Stimulated activated CD4-positive, alpha-beta T cell treated with anti-CD3 and anti-CD28 coated beads, TNF-alpha, amount 100 ng/mL, for 1 hour (primary cell): Measurements from ENCODE around the gene ZPBP2.
"Not testable (repeated sequence)": the region's sequence is repeated elsewhere in the genome, so short reads cannot be mapped to it uniquely, and the experiment has no call there.

Source experiments
- DNase-seq, 3 donors: peaks; one replicate each; pipeline ENCODE4 v3.0.0-alpha.2; 2020; ENCODE audit warnings: low read depth in 3 of 3, low spot score in 1 of 3

ZPBP2 gene, protein sequence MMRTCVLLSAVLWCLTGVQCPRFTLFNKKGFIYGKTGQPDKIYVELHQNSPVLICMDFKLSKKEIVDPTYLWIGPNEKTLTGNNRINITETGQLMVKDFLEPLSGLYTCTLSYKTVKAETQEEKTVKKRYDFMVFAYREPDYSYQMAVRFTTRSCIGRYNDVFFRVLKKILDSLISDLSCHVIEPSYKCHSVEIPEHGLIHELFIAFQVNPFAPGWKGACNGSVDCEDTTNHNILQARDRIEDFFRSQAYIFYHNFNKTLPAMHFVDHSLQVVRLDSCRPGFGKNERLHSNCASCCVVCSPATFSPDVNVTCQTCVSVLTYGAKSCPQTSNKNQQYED

DNA sequence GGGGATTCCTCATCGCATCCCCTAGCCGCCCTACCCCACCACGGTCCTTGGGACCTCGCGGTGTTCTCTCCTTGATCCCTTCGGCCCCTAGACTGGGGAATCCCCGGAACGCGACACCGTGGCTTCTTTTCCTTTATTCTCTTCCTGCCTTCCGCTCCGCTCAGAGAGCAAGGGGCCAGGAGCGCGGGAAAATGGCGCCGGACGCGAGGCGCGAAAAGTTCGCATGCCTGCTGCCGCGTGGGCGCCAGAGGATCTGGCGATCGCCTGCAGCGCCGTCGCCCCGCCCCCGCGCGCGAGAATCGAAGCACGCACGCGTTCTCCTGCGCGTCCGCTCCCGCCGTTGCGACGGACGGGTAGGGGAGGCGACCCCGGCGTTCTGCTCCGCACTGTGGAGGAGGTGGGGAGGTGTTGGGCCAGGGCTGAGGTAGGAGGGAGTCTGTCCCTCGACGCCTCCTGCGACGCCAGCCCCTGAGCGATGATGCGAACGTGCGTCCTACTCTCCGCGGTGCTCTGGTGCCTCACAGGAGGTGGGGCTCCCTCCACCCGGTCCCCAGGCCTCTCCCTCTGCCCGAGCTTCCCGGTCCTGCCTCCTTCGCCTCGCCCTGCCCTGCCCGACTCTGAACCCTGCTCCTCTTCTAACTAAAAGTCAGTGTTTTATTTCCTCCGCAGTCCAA lies at the start of gene ZPBP2:
ZPBP2 (plus strand) TSS at position 323 of the 674 bp plus-strand sequence; CDS start at position 476, 153 bp downstream.
- DNase-seq = peak in 2 of 3 donors; percentile 9 to 36

DNA sequence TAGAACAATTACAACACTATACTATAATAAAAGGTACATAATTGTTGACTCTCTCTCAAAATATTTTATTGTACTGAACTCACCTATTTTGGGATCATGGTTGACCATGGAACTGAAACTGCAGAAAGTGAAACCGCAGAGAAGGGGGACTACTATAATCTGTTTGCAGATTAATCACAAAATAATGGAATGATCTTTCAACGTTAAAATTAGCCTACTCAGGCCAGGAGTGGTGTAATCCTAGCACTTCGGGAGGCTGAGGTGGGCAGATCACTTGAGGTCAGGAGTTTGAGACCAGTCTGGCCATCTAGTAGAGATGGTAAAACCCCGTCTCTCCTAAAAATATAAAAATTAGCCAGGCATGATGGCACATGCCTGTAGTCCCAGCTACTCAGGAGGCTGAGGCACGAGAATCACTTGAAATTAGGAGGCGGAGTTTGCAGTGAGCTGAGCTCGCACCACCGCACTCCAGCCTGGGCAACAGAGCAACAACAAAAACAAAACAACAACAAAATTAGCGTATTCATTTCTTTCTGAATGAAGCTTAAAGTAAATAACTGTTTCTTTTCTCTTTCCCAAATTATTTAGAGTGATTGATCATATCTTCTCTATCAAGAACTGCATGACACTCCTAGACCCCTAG lies 49.5 kb upstream of the ZPBP2 start:
- DNase-seq = no peak

DNA sequence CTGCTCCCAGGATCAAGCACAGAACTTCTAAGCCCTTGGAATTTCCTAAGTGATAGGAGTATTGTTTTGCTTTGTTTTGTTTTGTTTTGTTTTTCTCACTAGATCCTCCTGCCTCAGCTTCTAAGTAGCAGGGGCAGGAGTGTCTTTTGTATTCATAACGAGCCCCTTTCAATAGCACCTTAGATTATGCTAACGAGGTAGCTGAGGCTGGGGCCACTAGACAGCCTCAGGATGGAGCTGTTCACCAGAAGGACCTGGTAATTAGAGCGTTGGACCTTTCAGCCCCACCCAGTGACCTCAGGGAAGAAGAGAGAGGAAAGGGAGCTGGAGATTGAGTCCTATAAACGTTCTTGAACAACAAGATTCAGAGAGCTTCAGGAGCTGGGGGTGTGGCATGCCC lies 47.5 kb upstream of the ZPBP2 start:
- no peak for DNase-seq

DNA sequence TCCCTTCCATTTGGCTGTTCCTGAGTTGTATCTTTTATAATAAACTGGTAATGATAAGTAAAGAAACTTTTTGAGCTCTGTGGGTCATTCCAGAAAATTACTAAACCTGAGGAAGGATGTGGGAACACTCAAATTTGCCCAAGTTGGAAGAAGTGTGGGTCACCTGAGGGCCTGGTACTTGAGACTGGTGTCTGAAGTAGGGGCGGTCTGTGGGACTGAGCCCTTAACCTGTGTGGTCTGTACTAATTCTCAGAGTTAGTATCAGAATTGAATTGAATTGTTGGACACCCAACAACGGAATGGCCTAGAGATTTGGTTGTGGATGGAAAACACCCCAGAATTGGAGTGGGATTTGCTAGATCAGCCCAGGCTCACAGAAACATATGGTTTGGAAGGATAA lies 47.0 kb upstream of the ZPBP2 start:
- DNase-seq = no peak

DNA sequence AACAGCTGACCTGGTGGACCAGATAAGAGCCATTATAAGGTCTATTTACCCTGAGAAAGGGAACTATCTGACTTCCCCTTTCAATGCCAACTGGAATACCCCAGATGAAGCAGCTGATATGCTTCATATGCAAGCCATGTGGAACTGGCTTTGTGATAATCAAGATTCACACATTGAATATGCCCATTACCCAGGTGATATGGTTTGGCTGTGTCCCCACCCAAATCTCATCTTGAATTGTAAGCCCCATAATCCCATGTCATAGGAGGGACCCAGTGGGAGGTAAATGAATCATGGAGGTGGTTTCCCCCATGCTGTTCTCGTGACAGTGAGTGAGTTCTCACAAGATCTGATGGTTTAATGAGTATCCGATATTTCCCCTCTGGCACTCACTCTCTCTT lies 46.0 kb upstream of the ZPBP2 start:
- no peak for DNase-seq

DNA sequence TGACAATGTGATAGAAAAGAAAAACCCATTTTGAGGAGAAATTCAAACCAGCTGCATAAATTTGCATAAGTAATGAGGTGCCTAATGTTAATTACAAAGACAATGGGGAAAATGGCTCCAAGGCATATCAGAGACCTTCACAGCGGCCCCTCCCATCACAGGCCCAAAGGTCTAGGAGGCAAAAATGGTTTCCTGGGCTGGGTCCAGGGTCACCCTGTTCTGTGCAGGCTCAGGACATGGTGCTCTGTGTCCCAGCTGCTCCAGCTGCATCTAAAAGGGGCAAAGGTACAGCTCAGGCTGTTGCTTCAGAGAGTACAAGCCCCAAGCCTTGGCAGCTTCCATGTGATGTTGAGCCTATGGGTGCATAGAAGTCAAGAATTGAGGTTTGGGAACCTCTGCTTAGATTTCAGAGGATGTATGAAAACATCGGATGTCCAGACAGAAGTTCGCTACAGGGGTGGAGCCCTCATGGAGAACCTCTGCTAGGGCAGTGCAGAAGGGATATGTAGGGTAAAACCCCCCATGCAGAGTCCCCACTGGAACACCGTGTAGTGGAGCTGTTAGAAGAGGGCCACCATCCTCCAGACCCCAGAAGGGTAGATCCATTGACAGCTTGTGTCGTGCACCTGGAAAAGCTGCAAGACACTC lies 44.5 kb upstream of the ZPBP2 start:
- no peak for DNase-seq

DNA sequence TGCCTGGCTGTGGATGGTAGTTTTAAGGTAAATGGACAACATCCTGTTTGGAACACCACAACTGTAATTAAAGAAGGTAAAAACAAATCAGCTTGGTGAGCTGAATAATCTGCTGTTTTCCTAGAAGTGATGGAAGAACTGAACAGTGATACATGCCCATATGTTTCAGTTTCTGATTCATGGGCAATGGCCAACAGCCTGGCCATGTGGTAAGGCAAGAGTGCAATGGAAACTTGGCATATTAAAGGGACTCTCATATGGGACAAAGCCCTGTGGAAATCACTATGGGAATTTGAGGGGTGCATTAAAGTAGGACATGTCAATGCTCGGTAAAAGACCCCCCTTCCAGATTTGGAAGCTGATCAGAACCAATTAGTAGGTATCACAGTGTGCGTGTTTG lies 41.7 kb upstream of the ZPBP2 start:
- no peak for DNase-seq

DNA sequence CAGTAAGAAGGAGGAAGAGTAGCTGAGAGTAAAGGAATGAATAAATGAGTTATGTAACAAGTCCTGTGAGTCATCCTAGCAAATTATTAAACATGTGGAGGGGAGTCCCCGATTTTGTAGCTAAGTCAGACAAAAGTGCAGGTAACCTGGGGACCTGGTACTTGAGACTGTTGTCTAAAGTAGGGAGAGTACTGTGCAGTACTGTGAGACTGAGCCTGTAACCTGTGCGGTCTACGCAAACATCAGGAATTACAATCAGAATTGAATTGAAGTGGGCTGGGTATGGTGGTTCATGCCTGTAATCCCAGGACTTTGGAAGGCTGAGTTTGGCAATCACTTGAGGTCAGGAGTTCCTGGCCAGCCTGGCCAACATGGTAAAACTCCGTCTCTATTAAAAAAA lies 39.6 kb upstream of the ZPBP2 start:
- DNase-seq = no peak

DNA sequence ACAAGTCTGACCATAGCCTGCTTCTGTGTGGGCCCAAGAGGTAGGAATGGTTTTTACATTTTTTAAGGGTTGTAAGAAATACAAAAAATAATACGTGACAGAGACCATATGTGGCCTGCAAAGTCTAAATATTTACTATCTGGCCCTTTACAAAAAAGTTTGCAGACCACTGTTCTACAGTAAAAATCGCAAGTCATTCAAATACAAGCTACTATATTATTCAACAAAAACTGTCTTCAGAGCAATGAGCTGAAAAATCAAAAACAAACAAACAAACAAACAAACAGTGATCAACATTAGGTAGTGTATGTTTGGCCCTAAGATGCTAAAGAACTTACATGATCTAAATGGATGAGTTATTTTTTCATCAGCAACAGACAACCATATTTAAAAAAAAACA lies 36.4 kb upstream of the ZPBP2 start:
- DNase-seq = no peak

DNA sequence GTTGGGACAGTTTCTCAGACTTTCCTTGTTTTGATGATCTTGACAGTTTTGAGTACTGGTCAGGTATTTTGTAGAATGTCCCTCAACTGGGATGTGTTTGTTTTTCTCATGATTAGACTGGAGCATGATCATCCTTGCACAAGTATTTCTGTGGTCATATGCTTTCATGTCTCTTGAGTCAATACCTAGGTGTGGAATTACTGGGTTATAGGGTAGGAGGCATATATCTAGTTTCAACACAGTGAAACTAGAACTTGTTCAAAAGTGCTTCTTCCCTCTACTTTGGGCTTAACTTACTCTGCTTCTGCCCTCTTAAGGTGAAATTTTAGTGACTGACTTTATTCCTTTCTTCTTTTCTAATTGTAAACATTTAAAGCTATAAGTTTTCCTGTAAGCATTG lies 34.0 kb upstream of the ZPBP2 start:
- no peak for DNase-seq

DNA sequence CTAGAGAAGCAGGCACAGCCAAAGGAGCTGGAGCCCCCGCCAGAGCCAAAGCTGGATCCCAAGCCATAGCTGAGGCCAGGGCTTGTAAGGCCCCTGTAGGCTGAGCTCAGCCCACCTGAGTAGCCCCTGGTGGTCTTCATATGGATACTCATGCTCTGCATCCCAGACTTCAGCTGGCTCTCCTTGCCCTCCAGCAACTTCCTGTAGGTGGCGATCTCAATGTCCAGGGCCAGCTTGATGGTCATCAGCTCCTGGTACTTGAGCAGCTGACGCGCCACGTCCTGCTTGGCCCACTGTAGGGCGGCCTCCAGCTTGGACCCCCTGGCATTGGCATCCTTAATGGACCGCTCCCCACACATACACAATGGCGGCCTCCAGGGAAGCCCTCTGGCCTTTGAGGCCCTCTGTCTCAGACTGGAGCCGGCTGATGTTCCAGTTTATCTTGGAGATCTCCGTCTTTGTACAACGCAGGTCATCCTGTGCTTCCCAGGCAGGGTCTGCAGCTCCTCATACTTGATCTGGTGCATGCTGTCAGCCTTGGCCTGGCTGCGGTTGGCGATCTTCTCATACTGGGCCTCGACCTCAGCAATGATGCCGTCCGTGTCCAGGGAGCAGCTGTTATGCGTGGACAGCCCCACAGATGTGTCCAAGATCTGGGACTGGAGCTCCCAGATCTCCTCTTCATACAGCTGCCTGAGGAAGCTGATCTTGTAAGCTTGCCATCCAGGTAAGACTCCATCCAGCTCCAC lies 32.8 kb upstream of the ZPBP2 start:
- DNase-seq = no peak

DNA sequence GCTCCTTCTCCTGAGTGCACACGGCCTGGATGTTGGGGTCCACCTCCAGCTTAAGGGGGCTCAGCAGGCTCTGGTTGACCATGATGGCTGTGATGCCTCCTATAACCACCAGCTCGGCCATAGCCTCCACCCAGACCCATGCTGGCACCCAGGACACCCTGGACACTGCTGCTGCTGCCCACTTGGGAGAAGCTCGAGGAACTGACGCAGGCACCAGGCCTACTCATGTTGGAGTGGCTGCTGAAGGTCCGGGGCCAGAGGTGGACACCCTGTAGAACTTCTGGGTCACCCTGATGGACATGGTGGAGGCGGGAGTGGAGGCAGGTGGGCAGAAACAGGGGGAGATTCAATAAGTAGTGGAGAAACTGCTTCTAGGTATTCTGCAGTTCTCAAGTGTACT lies 31.9 kb upstream of the ZPBP2 start:
- DNase-seq = no peak

DNA sequence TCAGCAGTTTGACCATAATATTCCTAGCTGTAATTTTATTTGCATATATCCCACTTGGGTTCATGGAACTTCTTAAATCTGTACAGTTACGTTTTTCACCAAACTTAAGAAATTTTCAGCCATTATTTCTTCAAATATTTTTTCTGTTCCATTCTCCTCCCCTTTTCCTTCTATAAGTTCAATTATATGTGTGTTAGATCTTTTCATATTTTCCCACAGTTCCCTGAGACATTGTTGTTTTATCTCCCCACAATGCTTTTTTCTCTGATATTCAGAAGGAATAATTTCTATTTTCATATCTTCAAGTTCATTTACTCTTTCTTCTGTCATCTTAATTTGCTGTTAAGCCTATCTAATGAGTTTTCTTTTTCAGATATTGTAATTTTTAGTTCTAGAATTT lies 29.9 kb upstream of the ZPBP2 start:
- DNase-seq = no peak

DNA sequence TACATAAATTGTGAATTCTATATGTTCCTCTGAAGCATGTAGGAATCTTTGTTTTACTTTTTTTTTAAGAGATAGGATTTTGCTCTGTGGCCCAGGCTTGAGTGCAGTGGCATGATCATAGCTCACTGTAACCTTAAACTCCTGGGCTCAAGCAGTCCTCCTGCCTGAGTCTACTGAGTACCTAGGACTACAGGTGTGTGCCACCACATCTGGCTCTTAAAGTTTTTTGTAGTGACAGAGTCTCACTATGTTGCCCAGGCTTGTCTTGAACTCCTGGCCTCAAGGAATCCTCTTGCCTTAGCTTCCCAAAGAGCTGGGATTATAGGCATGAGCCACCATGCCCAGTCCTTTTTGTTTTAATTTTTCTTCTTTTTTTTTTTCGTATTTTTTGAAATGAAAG lies 29.2 kb upstream of the ZPBP2 start:
- DNase-seq = no peak

DNA sequence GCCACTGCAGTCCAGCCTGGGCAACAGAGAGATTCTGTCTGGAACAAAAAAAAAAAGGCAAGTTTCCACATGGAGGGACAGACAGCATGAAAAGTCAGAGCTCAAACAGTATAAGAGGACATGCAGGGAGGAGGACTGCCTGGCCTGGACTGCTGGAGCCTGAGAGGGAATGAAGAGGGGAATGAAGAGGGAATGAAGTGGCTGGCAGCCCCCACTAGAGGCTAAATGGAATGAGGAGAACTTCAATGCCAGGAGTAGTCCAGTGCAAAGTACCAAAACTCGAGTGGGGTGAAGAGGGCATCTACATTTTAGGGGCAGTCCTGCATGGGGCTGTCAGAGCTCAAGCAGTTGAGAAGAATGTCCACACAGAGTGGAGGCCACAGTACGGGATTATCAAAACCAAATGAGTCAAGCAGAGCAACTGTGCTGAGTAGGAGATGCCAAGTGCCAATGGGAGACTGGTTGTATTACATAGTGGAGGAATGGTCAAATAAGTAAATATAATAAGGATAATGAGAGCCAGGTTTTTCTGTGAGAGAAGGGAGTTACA lies 26.8 kb upstream of the ZPBP2 start:
- DNase-seq = no peak

DNA sequence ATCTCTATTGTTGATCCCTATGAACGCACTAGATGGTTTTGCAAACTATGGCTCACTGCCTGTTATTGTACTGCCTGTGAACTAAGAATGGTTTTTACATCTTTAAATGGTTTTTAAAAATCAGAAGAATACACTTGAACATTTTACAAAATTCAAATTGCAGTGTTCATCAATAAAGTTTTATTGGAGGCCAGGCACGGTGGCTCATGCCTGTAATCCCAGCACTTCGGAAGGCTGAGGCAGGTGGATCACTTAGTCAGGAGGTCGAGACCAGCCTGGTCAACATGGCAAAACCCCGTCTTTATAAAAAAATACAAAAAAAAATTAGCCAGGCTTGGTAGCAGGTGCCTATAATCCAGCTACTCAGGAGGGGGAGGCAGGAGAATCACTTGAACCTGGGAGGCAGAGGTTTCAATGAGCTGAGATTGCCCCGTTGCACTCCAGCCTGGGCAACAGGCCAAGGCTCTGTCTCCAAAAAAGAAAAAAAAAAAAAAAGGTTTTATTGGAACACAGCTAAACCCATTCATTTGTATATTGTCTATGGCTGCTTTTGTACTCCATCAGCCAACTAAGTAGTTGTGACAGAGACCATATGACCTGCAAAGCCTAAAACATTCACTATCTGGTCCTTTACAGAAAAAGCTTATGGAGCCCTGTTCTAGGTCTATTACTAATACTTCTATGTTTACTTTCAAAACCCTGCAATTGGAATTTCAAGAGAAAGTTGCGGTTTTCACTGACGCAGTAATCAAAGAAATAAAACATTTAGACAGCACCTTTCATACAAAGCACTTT lies 22.8 kb upstream of the ZPBP2 start:
- DNase-seq = no peak

DNA sequence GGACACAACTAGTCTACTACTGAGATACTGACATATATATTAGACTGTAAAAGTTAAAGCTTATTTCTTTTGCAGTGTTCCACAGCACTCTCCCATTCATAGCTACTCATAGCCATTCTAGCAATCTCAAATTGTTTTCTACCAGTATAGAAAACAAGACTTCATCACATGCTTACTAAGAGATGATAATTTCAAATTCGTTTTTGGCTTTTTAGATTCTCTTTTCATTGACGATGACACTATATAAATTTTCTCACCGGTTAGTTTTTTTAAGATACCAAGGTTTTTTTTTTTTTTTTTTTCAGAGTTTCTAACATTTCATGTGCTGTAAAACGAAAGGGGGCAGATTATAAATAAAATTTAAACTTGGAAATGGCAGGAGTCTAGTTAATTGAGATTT lies 21.8 kb upstream of the ZPBP2 start:
- DNase-seq = no peak

DNA sequence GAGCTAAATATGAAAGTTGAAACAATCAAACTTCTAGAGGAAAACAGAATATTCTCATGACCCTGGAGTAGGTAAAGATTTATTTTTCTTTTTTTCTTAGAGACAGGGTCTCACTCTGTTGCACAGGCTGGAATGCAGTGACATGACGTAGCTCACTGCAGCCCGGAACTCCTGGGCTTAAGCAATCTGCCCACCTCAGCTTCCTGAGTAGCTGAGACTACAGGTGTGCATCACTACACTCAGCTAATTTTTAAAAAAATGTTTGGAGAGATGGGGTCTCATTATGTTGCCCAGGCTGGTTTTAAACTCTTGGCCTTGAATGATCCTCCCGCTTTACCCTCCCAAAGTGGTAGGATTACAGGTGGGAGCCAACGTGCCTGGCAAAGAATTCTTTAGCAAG lies 19.4 kb upstream of the ZPBP2 start:
- no peak for DNase-seq

DNA sequence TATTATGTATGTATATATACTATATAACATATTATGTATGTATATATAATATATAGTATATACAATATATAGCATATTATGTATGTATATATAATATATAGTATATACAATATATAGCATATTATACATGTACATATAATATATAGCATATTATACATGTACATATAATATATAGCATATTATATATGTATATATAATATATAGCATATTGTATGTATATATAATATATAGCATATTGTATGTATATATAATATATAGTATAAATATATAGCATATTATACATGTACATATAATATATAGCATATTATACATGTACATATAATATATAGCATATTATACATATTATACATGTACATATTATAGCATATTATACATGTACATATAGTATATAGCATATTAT lies 17.8 kb upstream of the ZPBP2 start:
- not testable (repeated sequence) for DNase-seq

DNA sequence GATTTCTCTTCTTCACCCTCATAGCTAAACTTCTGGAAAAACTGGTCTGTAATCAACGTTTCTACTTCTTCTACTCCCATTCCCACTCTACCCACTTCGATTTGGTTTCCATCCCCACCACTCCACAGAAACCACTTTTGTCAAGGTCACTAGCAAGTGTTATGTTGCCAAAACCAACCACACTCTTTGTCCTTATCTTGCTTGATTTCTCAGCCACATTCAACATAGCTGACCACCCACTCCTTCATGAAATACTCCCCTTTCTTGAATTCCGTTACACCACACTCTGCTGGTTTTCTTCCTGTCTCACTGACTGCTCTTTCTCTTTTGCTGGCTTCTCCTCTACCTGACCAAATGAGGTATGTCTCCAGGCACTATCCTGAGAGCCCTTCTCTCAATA lies 15.8 kb upstream of the ZPBP2 start:
- no peak for DNase-seq
